HepG2 (cell line): ENCODE data around the gene TMTC2. TPM values are rescaled to one million over a fixed set of nuclear protein-coding genes. Genes with fewer than 3 reads are reported as not detected.

ENCODE experiments used
- ATAC-seq: fragments of 200-7000 bp; cut with Tn5 transposase; 3 replicates; pipeline ENCODE4 v1.9.1; 2020; ENCODE audit warnings: mild to moderate bottlenecking, moderate library complexity
- BruUV-seq: library from RNA; stranded (reverse); fragments of 400-500 nt; replicated peaks from 2 replicates; lab custom pipeline; 2021; lab: Mats Ljungman, UMichigan
- CTCF ChIA-PET: fragments of 300-600 bp; formaldehyde crosslinking; extraction: SDS; loops from one replicate; lab custom pipeline; 2021; ENCODE audit warnings: low total read pairs, inconsistent platforms, low intra/inter-chr PET ratio; lab: Yijun Ruan, JAX
- POLR2A ChIA-PET: fragments of 350-600 bp; sonication (Branson Sonifier 250); formaldehyde crosslinking; loops from one replicate; lab custom pipeline; 2020; ENCODE audit warnings: antibody characterized with exemption, inconsistent platforms; lab: Yijun Ruan, JAX
- DNase-seq: peaks from one replicate; pipeline ENCODE4 v3.0.0-alpha.2; 2015; ENCODE audit warnings: low spot score
- FAIRE-seq: peaks from 3 replicates; lab custom pipeline; 2011; peaks lifted over from hg19 to GRCh38; lab: Jason Lieb, UNC
- H2AFZ ChIP-seq: one replicate; pipeline ENCODE4 v1.6.1; 2011; ENCODE audit warnings: low read length, inconsistent platforms
- H3K27ac ChIP-seq: fragments of 300-600 bp; 3 replicates; pipeline ENCODE4 v1.8.0; 2011; ENCODE audit warnings: mixed run types, mild to moderate bottlenecking, mixed read lengths, low read length, inconsistent platforms; ENCODE audit not compliant: insufficient read depth; ENCODE audit errors: extremely low read length
- H3K27me3 ChIP-seq, 2 experiments: fragments of 200-600 bp in 1 of 2; 2 replicates in 1 of 2; 3 replicates in 1 of 2; pipeline versions ENCODE4 v1.6.0 to v1.8.0; 2011; ENCODE audit warnings: low read length in 2 of 2, mild to moderate bottlenecking in 2 of 2, moderate library complexity in 2 of 2, inconsistent platforms in 1 of 2; ENCODE audit not compliant: insufficient read depth in 2 of 2, control insufficient read depth in 1 of 2
- H3K36me3 ChIP-seq, 2 experiments: fragments of 200-600 bp in 1 of 2; replicated peaks in 1 of 2; 2 replicates in 1 of 2; 3 replicates in 1 of 2; pipeline versions ENCODE4 v1.5.1 to v1.8.0; 2011; ENCODE audit warnings: low read length in 2 of 2, inconsistent platforms in 1 of 2; ENCODE audit not compliant: insufficient read depth in 2 of 2, control insufficient read depth in 1 of 2
- H3K4me1 ChIP-seq: 2 replicates; pipeline ENCODE4 v1.5.1; 2012; ENCODE audit warnings: low read length, inconsistent platforms; ENCODE audit not compliant: insufficient read depth
- H3K4me2 ChIP-seq: 2 replicates; pipeline ENCODE4 v1.6.0; 2011; ENCODE audit warnings: low read depth, low read length, inconsistent platforms
- H3K4me3 ChIP-seq, 3 experiments: fragments of 200-600 bp in 1 of 3; sonication (generic), shearing (Covaris generic) in 1 of 3; replicated peaks in 1 of 3; 2 replicates each; pipeline ENCODE4 v1.5.1; 2011 to 2016; ENCODE audit warnings: low read length in 3 of 3, inconsistent platforms in 2 of 3, low read depth in 2 of 3, mild to moderate bottlenecking in 2 of 3, control low read depth in 1 of 3, mixed read lengths in 1 of 3; ENCODE audit not compliant: insufficient read depth in 1 of 3
- H3K79me2 ChIP-seq: one replicate; pipeline ENCODE4 v1.6.1; 2011; ENCODE audit warnings: low read length, inconsistent platforms; ENCODE audit not compliant: insufficient read depth
- H3K9ac ChIP-seq: 2 replicates; pipeline ENCODE4 v1.6.0; 2011; ENCODE audit warnings: mild to moderate bottlenecking, low read depth, low read length, inconsistent platforms; ENCODE audit not compliant: insufficient read depth
- H3K9me3 ChIP-seq: 2 replicates; pipeline ENCODE4 v1.5.1; 2012; ENCODE audit warnings: mild to moderate bottlenecking, low read length
- H4K20me1 ChIP-seq: 2 replicates; pipeline ENCODE4 v1.6.0; 2011; ENCODE audit warnings: inconsistent platforms, mild to moderate bottlenecking, low read length, moderate library complexity; ENCODE audit not compliant: insufficient read depth
- FOXJ3 ChIP-seq: sonication (generic); formaldehyde crosslinking; IDR thresholded peaks from 2 replicates; pipeline ENCODE4 v1.4.0; 2020; ENCODE audit warnings: missing genetic modification reagents, mild to moderate bottlenecking, borderline replicate concordance
- FOXP1 ChIP-seq, 2 experiments: fragments of 450-650 bp in 1 of 2; IDR thresholded peaks; 2 replicates each; pipeline ENCODE4 v1.6.1; 2017 to 2018; ENCODE audit warnings: antibody characterized with exemption in 1 of 2
- HMGA1 ChIP-seq: sonication (generic); formaldehyde crosslinking; conservative IDR thresholded peaks from 2 replicates; pipeline ENCODE4 v1.4.0; 2020; ENCODE audit warnings: missing genetic modification reagents
- NAIF1 ChIP-seq: sonication (generic); formaldehyde crosslinking; IDR thresholded peaks from 2 replicates; pipeline ENCODE4 v1.5.0; 2020; ENCODE audit warnings: mild to moderate bottlenecking, missing genetic modification reagents, borderline replicate concordance
- TCF7L2 ChIP-seq: IDR thresholded peaks from 2 replicates; pipeline ENCODE4 v1.6.1; 2011; ENCODE audit warnings: mild to moderate bottlenecking, low read depth, low read length, moderate library complexity
- TSC22D2 ChIP-seq: sonication (generic); formaldehyde crosslinking; IDR thresholded peaks from 2 replicates; pipeline ENCODE4 v1.5.1; 2020; ENCODE audit warnings: missing genetic modification reagents, mild to moderate bottlenecking, borderline replicate concordance
- ZFP37 ChIP-seq: sonication (generic); formaldehyde crosslinking; IDR thresholded peaks from 2 replicates; pipeline ENCODE4 v1.4.0; 2020; ENCODE audit warnings: missing genetic modification reagents, borderline replicate concordance
- ZNF143 ChIP-seq: sonication (generic); formaldehyde crosslinking; IDR thresholded peaks from 2 replicates; pipeline ENCODE4 v1.4.0; 2020; ENCODE audit warnings: missing genetic modification reagents
- ZNF30 ChIP-seq: sonication (generic); formaldehyde crosslinking; IDR thresholded peaks from 2 replicates; pipeline ENCODE4 v1.5.0; 2020; ENCODE audit warnings: mild to moderate bottlenecking, missing genetic modification reagents
- ZNF619 ChIP-seq: sonication (generic); formaldehyde crosslinking; IDR thresholded peaks from 2 replicates; pipeline ENCODE4 v1.4.0; 2020; ENCODE audit warnings: mild to moderate bottlenecking, missing genetic modification reagents
- ZNF660 ChIP-seq: sonication (generic); formaldehyde crosslinking; IDR thresholded peaks from 2 replicates; pipeline ENCODE4 v1.5.1; 2020; ENCODE audit warnings: mild to moderate bottlenecking, low read depth, missing genetic modification reagents, borderline replicate concordance
- WGBS: methylation state at CpG from one replicate; pipeline ENCODE4 v1.1.6; 2017; ENCODE audit warnings: low lambda C conversion rate; 5-methylcytosine and 5-hydroxymethylcytosine counted together
- in situ Hi-C: cut with HindIII; loops from 2 replicates; pipeline ENCODE4 v1.10.0; 2017; ENCODE audit warnings: low pct_unique_long_range_greater_than_20kb; ENCODE audit not compliant: extremely low pct_ligation_motif_present
- intact Hi-C: fragments of 100-400 bp; cut with micrococcal nuclease; formaldehyde crosslinking; loops from one replicate; pipeline ENCODE4 v1.10.0; 2022; ENCODE audit not compliant: unreplicated experiment
- polyA plus RNA-seq, 8 experiments: library from polyadenylated mRNA; depleted of rRNA in 3 of 8; stranded (reverse) in 7 of 8; unstranded in 1 of 8; fragments of >200 nt; fragmentation: Illumina TruSeq in 4 of 8; extraction: Trizol in 4 of 8; gene quantifications; 2 replicates each; pipeline versions ENCODE4 v1.2.1 to v1.2.3, GENCODE V29; 2011 to 2016; ENCODE audit warnings: low read depth in 4 of 8, missing spikeins in 1 of 8, mixed read lengths in 1 of 8; ENCODE audit not compliant: insufficient read depth in 1 of 8
- total RNA-seq, 5 experiments: library from RNA; depleted of rRNA; stranded (reverse); fragments of >200 nt; fragmentation: Illumina TruSeq; extraction: Trizol; gene quantifications; 2 replicates each; pipeline ENCODE4 v1.2.3, GENCODE V29; 2016; ENCODE audit warnings: low read depth in 1 of 5
- TF ChIP-seq, protein P1 (sequence below): sonication (generic); formaldehyde crosslinking; IDR thresholded peaks from 2 replicates; pipeline ENCODE4 v1.4.0; 2020; ENCODE audit warnings: missing genetic modification reagents, borderline replicate concordance
- TF ChIP-seq, protein P2 (sequence below): sonication (generic); formaldehyde crosslinking; conservative IDR thresholded peaks from 2 replicates; pipeline ENCODE4 v1.4.0; 2020; ENCODE audit warnings: missing genetic modification reagents
- TF ChIP-seq, protein P3 (sequence below): sonication (generic); formaldehyde crosslinking; IDR thresholded peaks from 2 replicates; pipeline ENCODE4 v1.4.0; 2020; ENCODE audit warnings: missing genetic modification reagents, borderline replicate concordance

TMTC2 gene
- total and polyA plus RNA-seq, 2 of the 13 experiments (the other 11 are each of a cell fraction or from before 2014, with no cell fraction given) = 0.55 to 0.63 TPM

DNA sequence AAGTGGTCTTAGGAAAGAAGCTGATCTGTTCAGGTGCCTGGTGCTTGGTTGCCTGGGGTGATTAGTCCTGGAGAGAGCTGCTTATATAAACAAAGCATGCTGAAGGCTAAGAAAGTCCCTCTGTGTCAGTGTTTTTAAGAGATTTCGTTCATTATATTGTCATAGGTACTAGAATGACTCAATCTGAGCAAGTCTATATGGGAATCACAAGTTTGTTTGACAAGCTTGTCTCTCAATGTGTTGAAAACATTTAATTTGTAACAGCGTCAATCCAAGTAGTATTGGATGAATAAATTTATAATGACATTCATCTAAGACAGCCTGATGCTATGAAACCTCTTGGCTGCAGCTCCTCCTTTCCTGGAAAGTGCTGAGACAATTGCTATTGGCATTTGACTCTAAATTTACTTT is 256.3 kb downstream of the TMTC2 start:
- DNase-seq (no peak), FAIRE-seq (no peak), ATAC-seq (no peak)
- ChIA-PET CTCF (no interaction called here), POLR2A (no interaction called here)
- Histone ChIP-seq H3K4me3 (no peak overlapping the region), H3K4me2 (no peak overlapping the region), H3K27me3 (no peaks in the 10 kb centered on the region; a peak in 1 of 5 replicates), H3K79me2 (no peaks in the 10 kb centered on the region), H2AFZ (no peak overlapping the region), H3K9ac (no peak overlapping the region), H3K36me3 (no peaks in the 10 kb centered on the region), H3K27ac (no peak overlapping the region), H3K9me3 (no peaks in the 10 kb centered on the region), H3K4me1 (no peaks in the 10 kb centered on the region), H4K20me1 (no peaks in the 10 kb centered on the region)
- intact Hi-C loops (no loop called here), in situ Hi-C loops (no loop called here)
- BruUV-seq = no TSS peak
- WGBS = 0% methylated on average over 2 of the region's 2 CpGs
- TF ChIP-seq TSC22D2 (CRISPR knock-in tag) (no peak), ZFP37 (CRISPR knock-in tag) (no peak), NAIF1 (CRISPR knock-in tag) (no peak), ZNF30 (CRISPR knock-in tag) (no peak), ZNF143 (CRISPR knock-in tag) (no peak), ZNF619 (no peak), FOXP1 (IDR thresholded peaks at IDR 0.05) (no peak), FOXP1 (CRISPR knock-in tag; IDR thresholded peaks at IDR 0.05) (no peak), HMGA1 (CRISPR knock-in tag) (no peak), ZNF660 (no peak), FOXJ3 (CRISPR knock-in tag) (no peak), TCF7L2 (no peak)
- TF ChIP-seq, protein P1, sequence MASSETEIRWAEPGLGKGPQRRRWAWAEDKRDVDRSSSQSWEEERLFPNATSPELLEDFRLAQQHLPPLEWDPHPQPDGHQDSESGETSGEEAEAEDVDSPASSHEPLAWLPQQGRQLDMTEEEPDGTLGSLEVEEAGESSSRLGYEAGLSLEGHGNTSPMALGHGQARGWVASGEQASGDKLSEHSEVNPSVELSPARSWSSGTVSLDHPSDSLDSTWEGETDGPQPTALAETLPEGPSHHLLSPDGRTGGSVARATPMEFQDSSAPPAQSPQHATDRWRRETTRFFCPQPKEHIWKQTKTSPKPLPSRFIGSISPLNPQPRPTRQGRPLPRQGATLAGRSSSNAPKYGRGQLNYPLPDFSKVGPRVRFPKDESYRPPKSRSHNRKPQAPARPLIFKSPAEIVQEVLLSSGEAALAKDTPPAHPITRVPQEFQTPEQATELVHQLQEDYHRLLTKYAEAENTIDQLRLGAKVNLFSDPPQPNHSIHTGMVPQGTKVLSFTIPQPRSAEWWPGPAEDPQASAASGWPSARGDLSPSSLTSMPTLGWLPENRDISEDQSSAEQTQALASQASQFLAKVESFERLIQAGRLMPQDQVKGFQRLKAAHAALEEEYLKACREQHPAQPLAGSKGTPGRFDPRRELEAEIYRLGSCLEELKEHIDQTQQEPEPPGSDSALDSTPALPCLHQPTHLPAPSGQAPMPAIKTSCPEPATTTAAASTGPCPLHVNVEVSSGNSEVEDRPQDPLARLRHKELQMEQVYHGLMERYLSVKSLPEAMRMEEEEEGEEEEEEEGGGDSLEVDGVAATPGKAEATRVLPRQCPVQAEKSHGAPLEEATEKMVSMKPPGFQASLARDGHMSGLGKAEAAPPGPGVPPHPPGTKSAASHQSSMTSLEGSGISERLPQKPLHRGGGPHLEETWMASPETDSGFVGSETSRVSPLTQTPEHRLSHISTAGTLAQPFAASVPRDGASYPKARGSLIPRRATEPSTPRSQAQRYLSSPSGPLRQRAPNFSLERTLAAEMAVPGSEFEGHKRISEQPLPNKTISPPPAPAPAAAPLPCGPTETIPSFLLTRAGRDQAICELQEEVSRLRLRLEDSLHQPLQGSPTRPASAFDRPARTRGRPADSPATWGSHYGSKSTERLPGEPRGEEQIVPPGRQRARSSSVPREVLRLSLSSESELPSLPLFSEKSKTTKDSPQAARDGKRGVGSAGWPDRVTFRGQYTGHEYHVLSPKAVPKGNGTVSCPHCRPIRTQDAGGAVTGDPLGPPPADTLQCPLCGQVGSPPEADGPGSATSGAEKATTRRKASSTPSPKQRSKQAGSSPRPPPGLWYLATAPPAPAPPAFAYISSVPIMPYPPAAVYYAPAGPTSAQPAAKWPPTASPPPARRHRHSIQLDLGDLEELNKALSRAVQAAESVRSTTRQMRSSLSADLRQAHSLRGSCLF = no peak
- TF ChIP-seq, protein P2, sequence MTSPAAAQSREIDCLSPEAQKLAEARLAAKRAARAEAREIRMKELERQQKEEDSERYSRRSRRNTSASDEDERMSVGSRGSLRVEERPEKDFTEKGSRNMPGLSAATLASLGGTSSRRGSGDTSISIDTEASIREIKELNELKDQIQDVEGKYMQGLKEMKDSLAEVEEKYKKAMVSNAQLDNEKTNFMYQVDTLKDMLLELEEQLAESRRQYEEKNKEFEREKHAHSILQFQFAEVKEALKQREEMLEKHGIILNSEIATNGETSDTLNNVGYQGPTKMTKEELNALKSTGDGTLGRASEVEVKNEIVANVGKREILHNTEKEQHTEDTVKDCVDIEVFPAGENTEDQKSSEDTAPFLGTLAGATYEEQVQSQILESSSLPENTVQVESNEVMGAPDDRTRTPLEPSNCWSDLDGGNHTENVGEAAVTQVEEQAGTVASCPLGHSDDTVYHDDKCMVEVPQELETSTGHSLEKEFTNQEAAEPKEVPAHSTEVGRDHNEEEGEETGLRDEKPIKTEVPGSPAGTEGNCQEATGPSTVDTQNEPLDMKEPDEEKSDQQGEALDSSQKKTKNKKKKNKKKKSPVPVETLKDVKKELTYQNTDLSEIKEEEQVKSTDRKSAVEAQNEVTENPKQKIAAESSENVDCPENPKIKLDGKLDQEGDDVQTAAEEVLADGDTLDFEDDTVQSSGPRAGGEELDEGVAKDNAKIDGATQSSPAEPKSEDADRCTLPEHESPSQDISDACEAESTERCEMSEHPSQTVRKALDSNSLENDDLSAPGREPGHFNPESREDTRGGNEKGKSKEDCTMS (CRISPR knock-in tag) = no peak
- TF ChIP-seq, protein P3, sequence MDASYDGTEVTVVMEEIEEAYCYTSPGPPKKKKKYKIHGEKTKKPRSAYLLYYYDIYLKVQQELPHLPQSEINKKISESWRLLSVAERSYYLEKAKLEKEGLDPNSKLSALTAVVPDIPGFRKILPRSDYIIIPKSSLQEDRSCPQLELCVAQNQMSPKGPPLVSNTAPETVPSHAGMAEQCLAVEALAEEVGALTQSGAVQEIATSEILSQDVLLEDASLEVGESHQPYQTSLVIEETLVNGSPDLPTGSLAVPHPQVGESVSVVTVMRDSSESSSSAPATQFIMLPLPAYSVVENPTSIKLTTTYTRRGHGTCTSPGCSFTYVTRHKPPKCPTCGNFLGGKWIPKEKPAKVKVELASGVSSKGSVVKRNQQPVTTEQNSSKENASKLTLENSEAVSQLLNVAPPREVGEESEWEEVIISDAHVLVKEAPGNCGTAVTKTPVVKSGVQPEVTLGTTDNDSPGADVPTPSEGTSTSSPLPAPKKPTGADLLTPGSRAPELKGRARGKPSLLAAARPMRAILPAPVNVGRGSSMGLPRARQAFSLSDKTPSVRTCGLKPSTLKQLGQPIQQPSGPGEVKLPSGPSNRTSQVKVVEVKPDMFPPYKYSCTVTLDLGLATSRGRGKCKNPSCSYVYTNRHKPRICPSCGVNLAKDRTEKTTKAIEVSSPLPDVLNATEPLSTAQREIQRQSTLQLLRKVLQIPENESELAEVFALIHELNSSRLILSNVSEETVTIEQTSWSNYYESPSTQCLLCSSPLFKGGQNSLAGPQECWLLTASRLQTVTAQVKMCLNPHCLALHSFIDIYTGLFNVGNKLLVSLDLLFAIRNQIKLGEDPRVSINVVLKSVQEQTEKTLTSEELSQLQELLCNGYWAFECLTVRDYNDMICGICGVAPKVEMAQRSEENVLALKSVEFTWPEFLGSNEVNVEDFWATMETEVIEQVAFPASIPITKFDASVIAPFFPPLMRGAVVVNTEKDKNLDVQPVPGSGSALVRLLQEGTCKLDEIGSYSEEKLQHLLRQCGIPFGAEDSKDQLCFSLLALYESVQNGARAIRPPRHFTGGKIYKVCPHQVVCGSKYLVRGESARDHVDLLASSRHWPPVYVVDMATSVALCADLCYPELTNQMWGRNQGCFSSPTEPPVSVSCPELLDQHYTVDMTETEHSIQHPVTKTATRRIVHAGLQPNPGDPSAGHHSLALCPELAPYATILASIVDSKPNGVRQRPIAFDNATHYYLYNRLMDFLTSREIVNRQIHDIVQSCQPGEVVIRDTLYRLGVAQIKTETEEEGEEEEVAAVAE (CRISPR knock-in tag) = no peak
